ENCODE measurements around the gene VWA2. TPM values are rescaled to one million over a fixed set of nuclear protein-coding genes. Genes with fewer than 3 reads are reported as not detected.
A peak's percentile ranks its signal among the peaks of the same experiment; 100 is the strongest.

VWA2 gene
- total RNA-seq, 4 donors from 2014 or later = 5.0 to 20.8 (median 11.3) TPM

GRCh38 chr10:114246679-114247305 lies 7.7 kb downstream of the VWA2 start:
- Histone ChIP-seq H3K27ac (peak overlapping the region in 2 of 4 donors; percentile 48 to 62), H3K4me3 (peak overlapping the region in 2 of 4 donors; percentile 22 to 23)
- peak in 2 of 3 donors; percentile 55 to 58 for DNase-seq

GRCh38 chr10:114250236-114250635 lies 11.2 kb downstream of the VWA2 start:
- no peak for DNase-seq
- H3K36me3 ChIP-seq = no peaks in the 10 kb centered on the region
- peak overlapping the region in 1 of 4 donors; percentile 49 for H3K27ac ChIP-seq
- no peaks in the 10 kb centered on the region for H3K27me3 ChIP-seq
- no peak overlapping the region for H3K4me3 ChIP-seq
- TF ChIP-seq CTCF (IDR thresholded peaks at IDR 0.05) (no peak), POLR2A (IDR thresholded peaks at IDR 0.05) (no peak)
- H3K4me1 ChIP-seq = no peaks in the 10 kb centered on the region
- H3K9me3 ChIP-seq = no peaks in the 10 kb centered on the region

More at GRCh38 chr10:114246679-114247305, 7.7 kb downstream of the VWA2 start:
- H3K4me1 ChIP-seq = peaks cover 0 to 9% (median 0%) of the 10 kb centered on the region in 4 donors
- no peaks in the 10 kb centered on the region for H3K36me3 ChIP-seq
- no peaks in the 10 kb centered on the region for H3K9me3 ChIP-seq
- no peak for TF ChIP-seq CTCF (IDR thresholded peaks at IDR 0.05)
- peak in 1 of 2 donors; percentile 72 for TF ChIP-seq POLR2A (IDR thresholded peaks at IDR 0.05)
- no peaks in the 10 kb centered on the region for H3K27me3 ChIP-seq

DNA sequence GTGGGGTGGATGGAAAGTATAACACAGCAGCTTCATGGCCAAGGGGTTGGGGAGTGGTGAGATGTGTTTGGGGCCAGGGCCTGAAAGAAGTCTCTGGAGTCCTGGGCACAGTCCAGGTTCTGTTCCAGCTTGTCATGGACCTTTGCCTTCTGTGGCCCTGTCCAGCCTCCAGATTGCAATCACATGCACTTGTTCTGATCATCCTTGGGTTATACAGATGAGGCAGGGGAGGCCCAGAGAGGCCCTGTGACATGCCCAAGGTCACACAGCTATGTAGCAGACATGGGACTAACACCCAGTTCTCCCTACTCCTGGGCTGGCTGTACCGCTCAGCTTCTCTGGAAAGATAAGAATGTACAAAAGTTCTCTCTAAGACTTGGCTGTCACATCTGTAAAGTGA lies 11.7 kb downstream of the VWA2 start:
- H3K27ac ChIP-seq = peak overlapping the region in 1 of 4 donors; percentile 49

DNA sequence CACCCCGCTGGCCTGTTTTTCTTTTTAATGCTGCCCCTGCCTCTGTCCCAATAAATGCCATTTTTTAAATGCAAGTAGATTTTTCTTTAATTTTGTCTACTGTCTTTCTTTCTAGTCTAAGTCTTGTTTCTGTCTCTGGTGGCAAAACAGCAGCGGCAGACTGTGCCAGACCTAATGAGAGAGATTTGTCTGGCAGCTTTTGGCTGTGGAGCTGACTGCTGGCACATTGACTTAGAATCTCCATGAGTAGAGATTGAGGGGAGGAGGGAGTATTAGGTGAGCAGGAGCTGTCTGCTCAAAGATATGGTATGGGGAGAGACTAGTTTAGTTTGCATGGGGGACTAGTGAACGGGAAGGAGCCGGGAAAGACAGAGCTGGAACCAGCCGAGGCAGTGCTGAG lies 13.0 kb downstream of the VWA2 start:
- H3K9me3 ChIP-seq = no peaks in the 10 kb centered on the region
- H3K4me1 ChIP-seq = no peaks in the 10 kb centered on the region
- TF ChIP-seq POLR2A (IDR thresholded peaks at IDR 0.05) = no peak

More for the DNA sequence above, 11.7 kb downstream of the VWA2 start:
- TF ChIP-seq POLR2A (IDR thresholded peaks at IDR 0.05) = no peak
- no peak for TF ChIP-seq CTCF (IDR thresholded peaks at IDR 0.05)
- Histone ChIP-seq H3K9me3 (no peaks in the 10 kb centered on the region), H3K4me1 (no peaks in the 10 kb centered on the region), H3K27me3 (no peaks in the 10 kb centered on the region), H3K4me3 (no peak overlapping the region), H3K36me3 (no peaks in the 10 kb centered on the region)
- peak in 1 of 3 donors; percentile 51 for DNase-seq

GRCh38 chr10:114252883-114253282 lies 13.8 kb downstream of the VWA2 start:
- no peaks in the 10 kb centered on the region for H3K9me3 ChIP-seq
- H3K27me3 ChIP-seq = no peaks in the 10 kb centered on the region
- TF ChIP-seq CTCF (IDR thresholded peaks at IDR 0.05) (no peak), POLR2A (IDR thresholded peaks at IDR 0.05) (no peak)
- no peaks in the 10 kb centered on the region for H3K4me1 ChIP-seq
- no peaks in the 10 kb centered on the region for H3K36me3 ChIP-seq
- no peak overlapping the region for H3K27ac ChIP-seq
- H3K4me3 ChIP-seq = no peak overlapping the region
- no peak for DNase-seq

More for the DNA sequence above, 13.0 kb downstream of the VWA2 start:
- no peak for DNase-seq
- Histone ChIP-seq H3K27ac (no peak overlapping the region), H3K4me3 (no peak overlapping the region), H3K27me3 (no peaks in the 10 kb centered on the region), H3K36me3 (no peaks in the 10 kb centered on the region)

GRCh38 chr10:114255227-114255626 lies 16.2 kb downstream of the VWA2 start:
- no peaks in the 10 kb centered on the region for H3K27me3 ChIP-seq
- H3K36me3 ChIP-seq = no peaks in the 10 kb centered on the region
- no peak overlapping the region for H3K4me3 ChIP-seq
- DNase-seq = no peak
- no peaks in the 10 kb centered on the region for H3K4me1 ChIP-seq
- TF ChIP-seq CTCF (IDR thresholded peaks at IDR 0.05) = no peak
- no peak for TF ChIP-seq POLR2A (IDR thresholded peaks at IDR 0.05)
- no peak overlapping the region for H3K27ac ChIP-seq
- no peaks in the 10 kb centered on the region for H3K9me3 ChIP-seq

All from Peyer's patch (tissue), 4 donors.